Right lobe of liver (tissue), 6 donors: ENCODE data around the gene TSR1. TPM values are rescaled to one million over a fixed set of nuclear protein-coding genes. Genes with fewer than 3 reads are reported as not detected.

Experiments
- ATAC-seq, 4 donors: fragments of 200-7000 bp; cut with Tn5 transposase; one replicate each; pipeline ENCODE4 v1.9.1; 2020; ENCODE audit warnings: mild to moderate bottlenecking in 4 of 4, moderate library complexity in 4 of 4
- DNase-seq, 3 donors: peaks; one replicate each; pipeline ENCODE4 v3.0.0-alpha.2; 2020
- H3K27ac ChIP-seq, 3 donors: fragments of 200-600 bp; one replicate each; pipeline ENCODE4 v1.8.0; 2022
- H3K27me3 ChIP-seq, 2 donors: fragments of 200-600 bp; one replicate each; pipeline ENCODE4 v1.8.0; 2022
- H3K36me3 ChIP-seq, 4 donors: fragments of 200-600 bp; sonication (generic) in 1 of 4; one replicate each; pipeline versions ENCODE4 v1.5.1 to v1.8.0; 2017 to 2022; ENCODE audit warnings: control low read depth in 1 of 4
- H3K4me1 ChIP-seq, 4 donors: fragments of 200-600 bp; sonication (generic) in 1 of 4; one replicate each; pipeline versions ENCODE4 v1.5.1 to v1.8.0; 2017 to 2022; ENCODE audit warnings: control low read depth in 1 of 4
- H3K4me3 ChIP-seq, 3 donors: fragments of 200-600 bp; one replicate each; pipeline ENCODE4 v1.8.0; 2022
- H3K9me3 ChIP-seq, 4 donors: fragments of 200-600 bp; sonication (generic) in 1 of 4; one replicate each; pipeline versions ENCODE4 v1.5.1 to v1.8.0; 2017 to 2022; ENCODE audit warnings: control low read depth in 1 of 4
- POLR2A ChIP-seq: fragments of 450-650 bp; IDR thresholded peaks from one replicate; pipeline ENCODE4 v1.6.1; 2017; ENCODE audit warnings: antibody characterized with exemption, mild to moderate bottlenecking
- WGBS: methylation state at CpG from one replicate; pipeline ENCODE4 v1.1.6; 2018; ENCODE audit warnings: low coverage, low lambda C conversion rate; ENCODE audit not compliant: insufficient coverage; ENCODE audit errors: missing lambda C conversion rate; 5-methylcytosine and 5-hydroxymethylcytosine counted together
- intact Hi-C, 2 donors: fragments of 100-400 bp; cut with DNase I; formaldehyde crosslinking; loops; one replicate each; pipeline versions ENCODE4 v1.11.2 to v1.14.1; 2022
- total RNA-seq, 6 experiments: library from RNA; depleted of rRNA in 2 of 6; stranded (reverse); fragments of >200 nt in 2 of 6; fragmentation: NEBNext Ultra II Directional in 3 of 6; extraction: Animal tissue kit (Norgen Biotek cat#: 25700) in 3 of 6; gene quantifications; one replicate each; pipeline versions ENCODE4 v1.1.0 to v1.2.4, GENCODE V29; 2016 to 2023
- TF ChIP-seq, protein P1 (sequence below), 4 donors: fragments of 200-600 bp in 3 of 4; fragments of 450-650 bp in 1 of 4; IDR thresholded peaks; one replicate each; pipeline versions ENCODE4 v1.5.1 to v1.8.0; 2016 to 2022; ENCODE audit warnings: antibody characterized with exemption in 4 of 4, mild to moderate bottlenecking in 2 of 4
- donor health status: DM: no; HTN: yes; CAD: no.
- donor health status: DM: no; HTN: no; CAD: no.
- donor health status: DM: no; HTN: no; CAD: no.
- donor health status: DM: no; HTN: yes; CAD: no.
- donor health status: DM: no; HTN: yes; CAD: no.

Gene TSR1
- total RNA-seq, 6 experiments from 2014 or later = 9.7 to 26.2 (median 13.1) TPM

DNA sequence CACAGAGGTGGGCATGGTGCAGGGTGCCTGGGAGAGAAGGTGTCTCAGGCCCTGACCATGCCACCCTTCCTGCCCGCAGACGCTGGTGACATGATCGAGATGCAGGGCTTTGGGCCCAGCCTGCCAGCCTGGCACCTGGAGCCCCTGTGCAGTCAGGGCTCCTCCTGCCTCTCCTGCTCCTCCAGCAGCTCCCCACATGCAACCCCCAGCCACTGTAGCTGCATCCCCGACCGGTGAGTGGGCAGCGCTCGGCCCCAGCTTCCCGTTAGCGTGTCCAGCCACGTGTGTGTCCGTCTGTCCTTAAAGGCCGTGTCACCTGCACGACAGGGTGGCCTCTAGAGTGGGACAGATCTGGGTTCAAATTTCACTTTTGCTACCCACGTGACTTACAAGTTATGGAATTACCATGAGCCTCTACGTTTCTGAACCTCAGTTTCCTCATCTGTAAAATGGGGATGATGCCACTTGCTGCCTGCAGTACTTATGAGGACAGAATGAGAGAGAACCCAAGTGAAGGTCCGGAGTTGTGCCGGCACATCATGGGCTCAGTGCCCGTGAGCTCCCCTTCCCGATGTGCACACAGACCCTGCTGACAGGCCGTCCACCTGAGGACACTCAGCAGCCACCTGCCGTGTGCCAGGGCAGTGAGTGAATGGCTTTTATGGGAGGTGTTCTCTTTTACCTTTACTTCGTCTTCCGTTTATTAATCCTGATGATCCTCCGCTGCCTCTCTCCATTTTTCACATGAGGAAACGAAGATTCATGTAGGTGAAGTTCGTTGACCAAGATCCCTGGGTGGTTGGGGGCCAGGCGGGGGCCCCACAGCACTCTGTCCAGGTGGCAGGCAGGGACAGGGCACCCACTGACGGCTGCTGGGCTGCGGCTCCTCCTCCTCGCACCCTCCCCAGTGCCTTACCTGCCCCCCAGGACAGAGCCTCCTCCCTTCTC is 35.2 kb upstream of the TSR1 start:
- TF ChIP-seq, protein P1, sequence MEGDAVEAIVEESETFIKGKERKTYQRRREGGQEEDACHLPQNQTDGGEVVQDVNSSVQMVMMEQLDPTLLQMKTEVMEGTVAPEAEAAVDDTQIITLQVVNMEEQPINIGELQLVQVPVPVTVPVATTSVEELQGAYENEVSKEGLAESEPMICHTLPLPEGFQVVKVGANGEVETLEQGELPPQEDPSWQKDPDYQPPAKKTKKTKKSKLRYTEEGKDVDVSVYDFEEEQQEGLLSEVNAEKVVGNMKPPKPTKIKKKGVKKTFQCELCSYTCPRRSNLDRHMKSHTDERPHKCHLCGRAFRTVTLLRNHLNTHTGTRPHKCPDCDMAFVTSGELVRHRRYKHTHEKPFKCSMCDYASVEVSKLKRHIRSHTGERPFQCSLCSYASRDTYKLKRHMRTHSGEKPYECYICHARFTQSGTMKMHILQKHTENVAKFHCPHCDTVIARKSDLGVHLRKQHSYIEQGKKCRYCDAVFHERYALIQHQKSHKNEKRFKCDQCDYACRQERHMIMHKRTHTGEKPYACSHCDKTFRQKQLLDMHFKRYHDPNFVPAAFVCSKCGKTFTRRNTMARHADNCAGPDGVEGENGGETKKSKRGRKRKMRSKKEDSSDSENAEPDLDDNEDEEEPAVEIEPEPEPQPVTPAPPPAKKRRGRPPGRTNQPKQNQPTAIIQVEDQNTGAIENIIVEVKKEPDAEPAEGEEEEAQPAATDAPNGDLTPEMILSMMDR (IDR thresholded peaks at IDR 0.05) = no peak
- no peak for TF ChIP-seq POLR2A
- Histone ChIP-seq H3K4me3 (no peak overlapping the region), H3K9me3 (no peaks in the 10 kb centered on the region), H3K27me3 (no peaks in the 10 kb centered on the region), H3K36me3 (no peaks in the 10 kb centered on the region), H3K4me1 (no peaks in the 10 kb centered on the region), H3K27ac (no peak overlapping the region)
- intact Hi-C loops = no loop called here
- DNase-seq (no peak), ATAC-seq (no peak)
- 90% methylated on average over 4 of the region's 30 CpGs for WGBS

GRCh38 chr17:2370211-2370589 is 33.9 kb upstream of the TSR1 start:
- intact Hi-C loops = no loop called here
- Histone ChIP-seq H3K27me3 (no peaks in the 10 kb centered on the region), H3K27ac (no peak overlapping the region), H3K4me1 (no peaks in the 10 kb centered on the region), H3K4me3 (no peak overlapping the region), H3K9me3 (no peaks in the 10 kb centered on the region), H3K36me3 (no peaks in the 10 kb centered on the region)
- DNase-seq = no peak
- no peak for ATAC-seq
- 75% methylated on average over 7 of the region's 11 CpGs for WGBS
- TF ChIP-seq, protein P1 (IDR thresholded peaks at IDR 0.05) = no peak

- no peak for DNase-seq
- Histone ChIP-seq H3K4me3 (no peak overlapping the region), H3K4me1 (no peaks in the 10 kb centered on the region), H3K27me3 (no peaks in the 10 kb centered on the region), H3K27ac (no peak overlapping the region), H3K36me3 (peaks cover 0 to 2% (median 0%) of the 10 kb centered on the region in 4 donors), H3K9me3 (no peaks in the 10 kb centered on the region)
- no peak for TF ChIP-seq POLR2A
- TF ChIP-seq, protein P1 (IDR thresholded peaks at IDR 0.05) = no peak
- WGBS = 83% methylated on average over 3 of the region's 20 CpGs
- no peak for ATAC-seq
- intact Hi-C loops = no loop called here
Observed at GRCh38 chr17:2369551-2370210, 33.4 kb upstream of the TSR1 start.

- ATAC-seq = no peak
- peaks cover 0 to 2% (median 0%) of the 10 kb centered on the region in 4 donors for H3K36me3 ChIP-seq
- H3K4me3 ChIP-seq = no peak overlapping the region
- intact Hi-C loops = no loop called here
- no peaks in the 10 kb centered on the region for H3K27me3 ChIP-seq
- no peaks in the 10 kb centered on the region for H3K9me3 ChIP-seq
- H3K4me1 ChIP-seq = no peaks in the 10 kb centered on the region
- no peak for DNase-seq
- no peak for TF ChIP-seq POLR2A
- TF ChIP-seq, protein P1 (IDR thresholded peaks at IDR 0.05) = no peak
- 56% methylated on average over 4 of the region's 5 CpGs for WGBS
- no peak overlapping the region for H3K27ac ChIP-seq
Observed at GRCh38 chr17:2369039-2369438, 32.8 kb upstream of the TSR1 start.
